ENCODE results near the gene LRG1. TPM values are rescaled to one million over a fixed set of nuclear protein-coding genes. Genes with fewer than 3 reads are reported as not detected.

The LRG1 gene
- total and polyA plus RNA-seq, 9 of the 15 experiments (the other 6 are each of a cell fraction or from before 2014, with no cell fraction given): 1.5 to 11.9 (median 8.7) TPM

DNA sequence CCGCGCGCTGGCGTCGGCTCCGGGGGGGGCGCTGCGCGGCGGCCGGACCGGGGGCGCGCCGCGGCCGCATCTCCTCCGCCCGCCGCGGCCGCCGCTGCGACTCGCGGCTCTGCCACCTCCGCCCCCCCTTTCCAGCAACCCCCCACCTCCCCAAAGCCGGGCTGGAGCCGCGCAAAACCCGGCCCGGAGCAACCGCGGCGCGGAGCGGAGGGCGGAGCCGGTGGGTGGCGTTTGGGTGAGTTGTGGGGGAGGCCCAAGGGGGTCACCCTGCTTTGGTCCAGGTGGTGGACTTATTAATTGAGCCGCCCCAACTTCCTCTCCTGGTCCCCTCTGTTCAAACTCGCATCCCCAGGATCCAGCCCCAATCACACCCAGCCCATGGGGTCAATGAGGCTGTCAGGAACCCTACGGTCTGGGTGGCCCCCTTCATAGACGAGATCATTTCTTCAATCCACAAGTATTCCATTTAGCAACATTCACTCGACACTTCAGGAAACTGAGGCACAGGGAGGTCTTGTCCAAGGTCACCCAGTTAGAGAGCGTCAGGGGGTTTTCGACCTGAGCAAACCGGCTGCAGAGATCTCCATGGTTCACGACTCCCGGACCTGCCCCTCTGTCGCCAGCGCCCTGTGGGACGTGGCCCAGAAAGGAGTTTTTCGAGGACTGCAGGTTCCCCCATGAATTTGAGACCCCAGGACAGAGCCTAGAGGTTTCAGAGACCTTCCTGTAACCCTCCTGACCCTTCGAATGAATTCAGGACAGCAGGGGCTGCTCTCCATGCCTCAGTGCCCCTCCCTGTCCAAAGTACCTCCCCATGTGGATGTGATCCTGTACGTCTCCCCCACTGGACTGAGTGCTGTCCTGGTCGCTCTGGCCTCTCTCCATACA, 42.1 kb upstream of the LRG1 start (continued):
- peak in 1 of 3 experiments; percentile 25 for TF ChIP-seq YY1 (IDR thresholded peaks at IDR 0.05; ENCODE audit: borderline replicate concordance in 1 of 3, control insufficient read depth in 1 of 3, extremely low read depth in 1 of 3, insufficient read depth in 3 of 3, insufficient read length in 1 of 3, insufficient replicate concordance in 2 of 3, low read depth in 1 of 3, low read length in 2 of 3)
- no peak for TF ChIP-seq ZNF347 (CRISPR knock-in tag; IDR thresholded peaks at IDR 0.05; ENCODE audit: low read depth)
- TF ChIP-seq BCOR (IDR thresholded peaks at IDR 0.05): peak; percentile 38; the same call in 1 of the 2 replicates
- TF ChIP-seq RFX7 (CRISPR knock-in tag; IDR thresholded peaks at IDR 0.05): no peak
- TF ChIP-seq, protein P1, sequence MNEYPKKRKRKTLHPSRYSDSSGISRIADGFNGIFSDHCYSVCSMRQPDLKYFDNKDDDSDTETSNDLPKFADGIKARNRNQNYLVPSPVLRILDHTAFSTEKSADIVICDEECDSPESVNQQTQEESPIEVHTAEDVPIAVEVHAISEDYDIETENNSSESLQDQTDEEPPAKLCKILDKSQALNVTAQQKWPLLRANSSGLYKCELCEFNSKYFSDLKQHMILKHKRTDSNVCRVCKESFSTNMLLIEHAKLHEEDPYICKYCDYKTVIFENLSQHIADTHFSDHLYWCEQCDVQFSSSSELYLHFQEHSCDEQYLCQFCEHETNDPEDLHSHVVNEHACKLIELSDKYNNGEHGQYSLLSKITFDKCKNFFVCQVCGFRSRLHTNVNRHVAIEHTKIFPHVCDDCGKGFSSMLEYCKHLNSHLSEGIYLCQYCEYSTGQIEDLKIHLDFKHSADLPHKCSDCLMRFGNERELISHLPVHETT (CRISPR knock-in tag; conservative IDR thresholded peaks at IDR 0.05 in 1 of 2, IDR thresholded peaks at IDR 0.05 in 1 of 2): no peak
- TF ChIP-seq CHAMP1 (IDR thresholded peaks at IDR 0.05): no peak
- no peak for TF ChIP-seq TFE3 (CRISPR knock-in tag; IDR thresholded peaks at IDR 0.05)
- no peak for TF ChIP-seq FUS (optimal IDR thresholded peaks at IDR 0.05; ENCODE audit: low read depth, low read length)
- TF ChIP-seq ETV6 (IDR thresholded peaks at IDR 0.05; ENCODE audit: borderline replicate concordance in 1 of 2, low read depth in 2 of 2, low read length in 1 of 2): no peak
- no peak for TF ChIP-seq ETV6 (CRISPR knock-in tag; IDR thresholded peaks at IDR 0.05; ENCODE audit: borderline replicate concordance)
- TF ChIP-seq ZSCAN29 (IDR thresholded peaks at IDR 0.05): no peak
- peak; percentile 43; the same call in 1 of the 2 replicates for TF ChIP-seq POLR2G (IDR thresholded peaks at IDR 0.05; ENCODE audit: low read depth, low read length)
- TF ChIP-seq PYGO2 (tag; IDR thresholded peaks at IDR 0.05): no peak
- TF ChIP-seq ZNF253 (CRISPR knock-in tag; conservative IDR thresholded peaks at IDR 0.05): no peak
- 0 out of 3 replicates have a peak, but pooled peaks of 1 of the 2 experiments have one; percentile 39 for TF ChIP-seq CBX3 (IDR thresholded peaks at IDR 0.05; ENCODE audit: borderline replicate concordance in 1 of 2, low read length in 2 of 2)
- TF ChIP-seq SIX5 (IDR thresholded peaks at IDR 0.05; ENCODE audit: borderline replicate concordance in 1 of 2, insufficient read depth in 1 of 2, low read depth in 1 of 2, low read length in 2 of 2): no peak
- TF ChIP-seq NRF1 (conservative IDR thresholded peaks at IDR 0.05 in 1 of 2, IDR thresholded peaks at IDR 0.05 in 1 of 2): no peak
- TF ChIP-seq TEAD1 (CRISPR knock-in tag; IDR thresholded peaks at IDR 0.05): no peak
- TF ChIP-seq ZBTB7A (IDR thresholded peaks at IDR 0.05; ENCODE audit: borderline replicate concordance, control insufficient read depth, low read depth, low read length): peak; percentile 80
- no peak for TF ChIP-seq KHSRP (IDR thresholded peaks at IDR 0.05)
